ENCODE results near the gene KIF3A.
"Not testable (repeated sequence)": the region's sequence is repeated elsewhere in the genome, so short reads cannot be mapped to it uniquely, and the experiment has no call there.

Gene KIF3A

DNA sequence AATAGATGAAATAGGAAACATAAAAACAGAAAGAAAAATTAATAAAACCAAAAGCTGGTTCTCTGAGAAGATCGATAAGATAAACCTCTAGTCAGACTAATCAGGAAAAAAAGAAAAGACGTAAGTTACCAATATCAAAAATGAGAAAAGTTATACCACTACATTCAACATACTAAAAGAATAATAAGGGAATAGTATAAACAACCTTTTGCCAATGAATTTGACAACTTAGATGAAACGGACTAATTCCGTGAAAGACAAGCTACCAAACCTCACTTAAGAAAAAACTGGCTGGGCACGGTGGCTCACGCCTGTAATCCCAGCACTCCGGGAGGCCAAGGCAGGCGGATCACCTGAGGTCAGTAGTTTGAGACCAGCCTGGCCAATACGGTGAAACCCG lies 7.5 kb downstream of the KIF3A start:
- no peak for DNase-seq

DNA sequence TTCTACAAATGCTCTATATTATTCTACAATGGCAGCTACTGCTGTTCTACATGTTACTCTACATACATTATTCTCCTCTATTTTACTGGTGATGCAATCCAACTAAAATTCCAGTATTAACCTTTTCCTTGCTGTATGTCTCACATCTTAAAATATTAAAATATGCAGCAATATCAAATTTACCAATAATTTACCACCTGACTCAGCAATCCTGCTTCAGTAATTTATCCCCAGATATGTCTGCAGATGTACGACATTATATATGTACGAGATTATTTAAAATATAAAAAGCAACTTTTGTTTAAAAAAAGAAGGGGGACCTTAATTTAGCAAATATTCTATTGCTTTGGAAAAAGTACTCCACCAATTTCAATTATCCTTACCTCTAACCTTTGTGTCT lies 11.6 kb downstream of the KIF3A start:
- DNase-seq = no peak

DNA sequence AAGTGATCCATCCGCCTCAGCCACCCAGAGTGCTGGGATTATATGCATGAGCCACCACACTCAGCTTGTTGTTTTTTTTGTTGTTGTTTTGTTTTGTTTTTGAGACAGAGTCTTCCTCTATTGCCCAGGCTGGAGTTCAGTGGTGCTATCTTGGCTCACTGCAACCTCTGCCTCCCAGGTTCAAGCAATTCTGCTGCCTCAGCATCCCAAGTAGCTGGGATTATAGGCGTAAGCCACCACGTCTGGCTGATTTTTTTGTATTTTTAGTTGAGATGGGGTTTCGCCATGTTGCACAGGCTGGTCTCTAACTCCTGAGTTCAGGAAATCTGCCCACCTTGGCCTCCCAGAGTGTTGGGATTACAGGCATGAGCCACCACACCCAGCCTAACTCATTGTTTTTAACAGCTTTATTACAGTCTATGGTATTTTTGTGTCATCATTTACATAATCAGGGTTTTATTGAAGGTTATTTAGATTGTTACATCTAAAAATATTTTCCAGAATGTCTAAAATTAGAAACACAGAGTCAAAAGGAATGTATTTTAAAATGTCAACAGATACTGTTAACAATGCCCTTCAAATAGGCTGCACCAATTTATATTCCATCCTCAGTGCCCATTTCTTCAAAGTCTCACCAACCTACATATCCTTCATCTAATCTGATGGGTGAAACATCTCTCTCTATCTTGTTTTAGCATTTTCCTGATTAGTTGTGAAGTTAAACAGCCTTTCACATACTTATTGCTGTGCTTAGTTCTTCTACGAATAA lies 18.6 kb downstream of the KIF3A start:
- no peak for DNase-seq

DNA sequence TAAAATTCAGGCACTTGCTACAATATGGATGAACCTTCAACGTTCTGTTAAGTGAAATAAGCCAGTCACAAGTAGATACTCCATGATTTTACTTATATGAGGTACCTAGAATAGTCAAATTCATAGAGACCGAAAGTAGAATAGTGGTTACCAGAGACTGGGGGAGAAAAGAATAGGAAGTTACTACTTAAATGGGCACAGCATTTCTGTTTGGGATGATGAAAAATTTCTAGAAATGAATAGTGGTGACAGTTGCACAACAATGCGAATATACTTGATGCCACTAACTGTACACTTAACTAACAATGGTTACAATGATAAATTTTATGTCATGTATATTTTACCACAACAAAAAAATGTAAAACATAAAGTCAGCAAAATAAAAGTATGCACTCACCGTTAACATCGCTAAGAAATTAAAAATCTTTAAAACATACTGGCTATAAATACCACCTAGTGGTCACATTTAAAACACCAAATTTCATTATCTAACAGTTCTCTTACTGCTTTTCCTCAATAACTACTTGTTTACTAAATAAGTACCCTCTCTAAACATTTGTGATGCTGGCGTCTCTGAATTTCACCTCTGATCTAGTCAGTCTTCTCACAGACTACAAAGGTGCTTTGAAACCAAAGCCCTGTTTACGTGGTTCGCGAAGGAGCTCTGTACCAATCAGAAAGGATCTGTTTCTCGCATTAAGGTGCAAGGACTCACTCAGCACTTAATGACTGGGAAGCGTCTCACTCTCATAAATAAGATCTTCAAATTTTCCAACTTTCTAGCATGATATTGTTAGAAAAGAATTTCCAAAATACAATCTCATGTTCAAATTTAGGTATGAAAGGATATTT lies 22.7 kb downstream of the KIF3A start:
- DNase-seq = no peak

DNA sequence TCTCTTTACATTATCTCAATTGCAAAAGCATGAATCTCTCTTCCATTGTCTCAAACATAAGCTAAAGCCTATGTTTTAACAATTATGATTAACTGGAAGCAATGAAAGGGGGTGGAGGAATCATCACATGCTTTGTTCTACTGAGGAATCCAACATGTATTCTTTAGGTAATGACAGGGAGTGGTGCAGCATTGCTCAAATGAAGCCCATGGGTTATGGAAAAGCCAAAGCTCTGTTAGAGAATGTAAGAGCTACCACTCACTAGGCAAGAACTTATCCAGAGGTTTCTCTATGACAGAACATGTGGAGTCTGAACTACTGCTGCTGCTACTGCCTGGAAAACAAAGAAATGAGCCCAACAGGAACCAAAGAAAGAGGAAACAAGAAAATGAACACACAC lies 28.7 kb downstream of the KIF3A start:
- DNase-seq = no peak

DNA sequence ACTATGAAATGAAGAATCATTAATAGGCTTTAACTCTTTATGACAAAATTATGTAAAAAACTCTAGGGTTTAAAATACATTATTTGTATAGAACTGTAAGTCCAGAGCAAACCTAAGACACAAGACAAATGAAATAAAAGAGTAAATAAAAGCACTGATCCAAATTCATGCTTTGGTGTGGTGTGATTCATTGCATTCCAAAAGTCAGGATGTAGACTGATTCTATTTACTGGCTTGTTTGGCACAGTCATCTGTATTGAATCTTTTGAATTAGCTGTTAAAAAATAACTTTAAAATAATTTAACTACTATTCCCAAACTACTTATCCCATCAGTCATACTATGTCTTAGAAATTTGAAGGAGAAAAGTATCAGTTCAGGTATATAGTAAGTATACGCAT lies 32.5 kb downstream of the KIF3A start:
- no peak for DNase-seq

DNA sequence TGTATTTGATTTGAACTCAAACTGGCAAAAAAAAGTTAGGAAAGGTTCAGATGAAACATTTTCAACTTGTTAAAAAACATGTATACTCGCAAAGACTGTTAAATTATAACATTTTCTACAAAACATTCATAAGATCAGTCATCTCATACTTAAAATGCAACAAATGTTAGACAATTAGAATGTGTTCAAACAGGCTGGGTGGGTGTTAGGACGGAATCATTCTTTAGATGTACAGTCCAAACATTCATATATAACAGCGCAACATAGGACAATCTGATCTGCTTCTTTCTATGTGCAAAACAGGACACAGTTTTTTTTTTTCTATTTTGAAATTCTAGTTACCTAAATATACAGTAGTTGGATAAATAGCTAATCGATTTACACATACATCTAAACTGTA lies 41.4 kb downstream of the KIF3A start:
- DNase-seq = no peak

DNA sequence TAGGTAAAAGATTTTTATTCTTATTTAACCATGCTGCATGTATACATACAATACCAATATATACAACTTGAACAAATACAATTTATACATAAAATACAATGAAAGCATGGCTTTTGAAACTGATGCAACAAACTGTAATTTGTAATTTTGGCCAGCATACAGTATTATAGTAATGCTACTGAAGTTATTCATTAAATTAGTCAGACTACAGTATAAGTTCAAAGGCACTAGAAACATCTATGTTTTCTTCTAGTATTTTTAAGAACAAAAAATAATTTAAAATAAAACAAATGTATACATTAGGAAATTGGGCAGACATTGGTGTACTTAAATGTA lies 44.7 kb downstream of the KIF3A start:
- no peak for DNase-seq

DNA sequence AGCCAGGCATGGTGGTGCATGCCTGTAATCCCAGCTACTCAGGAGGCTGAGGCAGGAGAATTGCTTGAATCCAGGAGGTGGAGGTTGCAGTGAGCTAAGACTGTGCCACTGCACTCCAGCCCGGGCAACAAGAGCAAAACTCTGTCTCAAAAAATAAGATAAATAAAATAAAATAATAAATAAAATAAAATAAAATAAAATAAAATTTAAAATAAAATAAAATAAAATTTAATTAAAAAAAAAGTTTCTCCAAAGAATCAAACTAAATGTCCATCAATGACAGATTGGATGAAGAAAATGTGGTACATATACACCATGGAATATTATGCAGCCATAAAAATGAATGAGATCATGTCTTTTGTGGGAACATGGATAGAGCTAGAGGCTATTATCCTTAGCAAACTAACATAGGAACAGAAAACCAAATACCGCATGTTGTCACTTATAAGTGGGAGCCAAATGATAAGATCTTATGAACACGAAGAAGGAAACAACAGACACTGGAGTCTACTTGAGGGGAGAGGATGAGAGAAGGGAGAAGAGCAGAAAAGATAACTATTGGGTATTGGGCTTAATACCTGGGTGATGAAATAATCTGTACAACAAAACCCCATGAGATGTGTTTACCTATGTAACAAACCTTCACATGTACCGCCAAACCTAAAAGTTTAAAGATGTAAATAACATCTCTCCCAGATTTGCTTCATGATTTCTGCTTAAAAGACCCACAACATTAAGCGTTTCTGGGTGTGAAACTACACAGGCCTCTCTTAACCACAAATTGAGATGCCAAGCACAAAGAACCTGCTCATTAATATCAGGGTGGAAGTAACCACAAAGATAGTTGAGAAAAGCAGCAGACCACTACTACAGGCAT lies 45.4 kb downstream of the KIF3A start:
- DNase-seq = not testable (repeated sequence)

DNA sequence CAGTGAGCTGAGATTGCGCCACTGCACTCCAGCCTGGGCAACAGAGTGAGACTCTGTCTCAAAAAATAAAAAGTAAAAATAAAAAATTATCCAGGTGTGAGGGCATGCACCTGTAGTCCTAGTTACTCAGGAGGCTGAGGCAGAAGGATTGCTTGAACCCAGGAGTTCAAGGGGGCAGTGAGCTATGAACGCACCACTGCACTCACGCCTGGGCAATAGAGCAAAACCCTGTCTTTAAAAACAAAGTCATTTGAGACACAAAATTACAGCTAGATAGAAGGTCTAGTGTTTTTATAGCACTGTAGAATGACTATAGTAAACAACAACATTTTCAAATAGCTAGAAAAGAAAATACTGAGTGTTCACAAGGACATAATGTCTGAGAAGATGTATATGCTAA lies 47.2 kb downstream of the KIF3A start:
- no peak for DNase-seq

DNA sequence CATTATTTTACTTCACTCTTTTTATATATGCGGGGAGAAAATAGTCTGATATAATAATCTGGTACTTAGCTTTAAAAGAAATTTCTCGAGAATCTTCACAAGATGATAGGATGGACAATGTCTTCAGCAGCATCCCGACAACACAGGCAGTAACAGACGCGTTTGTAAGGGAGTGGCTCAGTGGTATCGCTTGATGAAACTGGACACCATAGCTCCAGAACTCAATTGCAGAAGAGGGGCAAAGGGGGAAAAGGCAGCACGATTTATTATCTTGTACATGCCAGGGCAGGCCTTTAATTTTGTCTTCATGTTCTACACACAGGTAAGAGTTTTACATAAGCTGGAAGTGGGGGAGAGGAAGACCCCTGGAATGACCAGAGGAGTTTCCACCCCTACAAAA lies 47.8 kb downstream of the KIF3A start:
- no peak for DNase-seq

DNA sequence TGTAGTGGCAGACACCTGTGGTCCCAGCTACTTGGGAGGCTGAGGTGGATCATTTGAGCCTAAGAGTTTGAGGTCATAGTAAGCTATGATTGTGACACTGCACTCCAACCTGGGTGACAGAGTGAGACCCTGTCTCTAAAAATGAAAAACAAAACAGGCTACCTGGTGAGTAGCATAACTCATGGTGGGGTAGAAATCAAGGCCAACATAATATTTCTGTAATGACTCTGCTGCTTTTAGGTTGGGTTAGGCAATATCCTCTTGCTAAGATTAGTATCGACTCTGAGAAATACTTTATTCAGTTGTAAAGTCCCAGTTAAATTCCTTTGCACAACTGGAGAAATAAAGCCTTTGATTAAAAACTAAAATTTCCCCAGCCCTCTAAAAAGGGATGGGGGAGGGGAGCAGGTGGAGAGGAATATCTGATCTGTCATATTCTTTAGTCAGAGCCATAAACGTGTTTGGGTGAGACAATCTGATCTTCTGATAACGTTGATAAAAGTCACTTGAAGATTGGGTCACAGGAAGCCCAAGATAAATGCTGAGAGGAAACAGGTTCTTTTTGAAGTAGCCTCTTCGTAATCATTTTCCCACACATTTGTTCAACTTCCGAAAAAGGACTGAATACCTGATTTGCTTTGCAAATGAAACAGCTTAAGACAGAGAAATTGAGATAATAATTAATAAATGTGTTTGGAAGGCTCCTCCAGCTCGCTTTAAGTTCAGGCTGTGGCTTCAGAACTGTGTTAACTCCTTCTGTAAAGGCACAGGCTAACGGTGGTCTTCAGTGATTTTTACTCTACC lies 48.6 kb downstream of the KIF3A start:
- DNase-seq = no peak

DNA sequence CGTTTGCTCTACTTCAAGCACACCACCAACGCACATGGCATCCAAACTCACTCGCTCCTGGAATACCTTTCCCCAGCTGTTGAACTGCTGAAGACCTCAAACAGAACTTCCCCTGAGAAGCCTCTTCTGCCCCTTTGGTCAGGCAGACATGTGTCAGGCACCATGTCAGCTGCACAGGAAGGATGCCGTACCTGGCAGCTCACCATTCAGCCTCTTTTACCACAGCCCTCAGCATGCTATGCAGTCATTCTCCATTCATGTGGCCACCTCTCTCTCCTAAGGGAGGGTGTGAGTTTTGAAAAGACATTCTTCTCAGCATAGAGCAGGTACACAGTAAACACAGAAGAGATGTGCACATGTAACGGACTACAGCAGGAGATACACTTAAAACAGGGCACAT lies 49.4 kb downstream of the KIF3A start:
- no peak for DNase-seq

DNA sequence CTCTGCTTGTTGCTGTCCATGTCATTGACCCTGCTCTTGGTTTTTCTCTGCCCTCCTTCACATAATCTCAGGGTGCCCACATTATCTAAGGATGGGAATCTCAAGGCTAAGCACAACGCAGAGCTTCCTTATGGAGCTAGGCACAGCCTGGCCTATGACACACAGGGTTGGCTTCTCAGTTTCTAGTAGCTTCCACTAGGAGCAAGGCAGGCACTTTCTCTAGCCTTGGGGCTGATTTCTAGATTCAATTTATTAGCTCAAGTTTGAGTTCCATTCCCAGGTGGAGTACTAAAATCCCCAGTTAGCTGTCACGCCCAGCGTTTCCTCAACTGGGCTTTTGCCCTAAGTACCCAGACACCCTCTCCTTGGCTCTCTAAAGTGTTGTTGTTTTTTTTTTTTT lies 51.2 kb downstream of the KIF3A start:
- DNase-seq = no peak

DNA sequence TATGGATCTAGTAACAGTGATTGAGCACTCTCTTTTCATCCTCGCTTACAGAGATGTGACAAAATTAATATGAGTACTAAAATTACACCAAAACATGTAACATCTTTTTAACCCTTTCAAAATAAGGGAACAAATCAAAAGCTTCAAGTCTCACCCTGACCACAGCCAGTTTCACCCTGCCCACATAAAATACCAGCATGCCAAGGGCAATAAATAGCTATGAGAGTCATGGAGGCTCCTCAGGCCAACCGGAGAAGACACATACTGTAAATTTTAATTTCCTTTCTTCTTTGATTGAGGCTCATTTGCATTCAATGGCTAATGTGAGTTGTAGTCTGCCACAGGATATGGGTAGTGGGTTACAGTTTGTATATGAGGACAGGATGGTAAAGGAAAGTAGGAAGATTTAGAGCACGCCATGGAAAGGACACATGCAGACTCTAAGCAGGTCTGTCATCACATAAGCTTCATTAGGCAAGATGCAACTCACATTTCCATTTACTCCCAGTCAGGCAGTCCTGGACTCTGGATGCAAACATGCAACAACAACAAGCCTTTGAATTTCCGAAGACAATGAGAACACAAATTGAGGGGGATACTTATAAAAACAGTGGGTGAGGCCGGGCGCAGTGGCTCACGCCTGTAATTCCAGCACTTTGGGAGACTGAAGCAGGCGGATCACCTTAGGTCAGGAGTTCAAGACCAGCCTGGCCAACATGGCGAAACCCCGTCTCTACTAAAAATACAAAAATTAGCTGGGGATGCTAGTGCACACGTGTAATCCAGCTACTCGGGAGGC lies 52.2 kb downstream of the KIF3A start:
- DNase-seq = no peak

DNA sequence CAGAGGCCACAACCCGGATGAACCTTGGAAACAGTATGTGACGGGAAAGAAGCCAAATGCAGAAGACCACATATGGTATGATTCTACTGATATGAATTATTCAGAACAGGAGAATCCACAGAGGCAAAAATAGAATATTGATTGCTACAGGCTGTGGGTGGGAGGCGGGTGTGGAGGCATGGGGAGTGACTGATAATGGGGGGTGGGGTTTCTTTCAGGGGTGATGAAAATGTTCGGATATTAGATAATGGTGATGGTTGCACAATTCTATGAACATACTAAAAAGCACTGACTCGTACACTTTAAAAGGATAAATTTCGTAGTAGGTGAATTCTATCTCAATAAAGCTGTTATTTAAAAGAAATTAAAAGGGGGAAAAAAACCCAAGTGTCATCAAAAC lies 52.9 kb downstream of the KIF3A start:
- no peak for DNase-seq

DNA sequence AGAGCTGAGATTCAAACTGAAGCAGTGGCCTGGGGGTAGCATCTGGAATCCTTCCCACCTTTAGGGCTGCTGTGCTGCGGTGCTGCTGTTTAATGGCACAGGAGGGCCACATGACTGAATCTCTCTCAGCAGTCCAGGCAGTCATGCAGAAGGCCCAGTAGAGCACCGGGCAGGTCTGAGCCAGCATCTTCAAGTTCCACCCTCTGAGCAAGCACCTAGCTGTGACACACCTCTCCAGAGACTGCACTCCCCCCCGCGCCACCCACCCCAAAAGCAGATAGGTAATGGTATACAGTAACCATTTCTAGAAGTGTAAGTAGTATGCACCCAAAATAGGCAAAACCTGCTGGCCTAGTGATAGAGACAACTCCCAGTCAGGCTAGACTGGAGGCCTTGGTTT lies 55.4 kb downstream of the KIF3A start:
- no peak for DNase-seq

DNA sequence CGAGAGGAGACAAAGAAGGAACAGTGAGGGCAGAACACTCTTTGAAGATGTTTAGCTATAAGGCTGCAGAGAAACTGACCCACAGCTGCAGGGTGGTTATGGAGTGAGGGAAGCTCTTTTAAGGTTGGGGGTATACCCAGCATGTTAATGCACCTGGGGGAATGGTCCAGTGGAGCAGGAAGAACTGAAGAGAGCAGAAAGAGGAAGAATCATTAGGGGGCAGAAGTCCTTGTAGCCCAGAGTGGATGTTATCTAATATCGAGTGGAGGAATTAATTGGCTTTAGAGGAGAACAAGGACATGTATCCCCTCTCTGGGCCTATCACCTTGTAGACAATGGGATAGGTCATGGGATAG lies 55.9 kb downstream of the KIF3A start:
- no peak for DNase-seq

DNA sequence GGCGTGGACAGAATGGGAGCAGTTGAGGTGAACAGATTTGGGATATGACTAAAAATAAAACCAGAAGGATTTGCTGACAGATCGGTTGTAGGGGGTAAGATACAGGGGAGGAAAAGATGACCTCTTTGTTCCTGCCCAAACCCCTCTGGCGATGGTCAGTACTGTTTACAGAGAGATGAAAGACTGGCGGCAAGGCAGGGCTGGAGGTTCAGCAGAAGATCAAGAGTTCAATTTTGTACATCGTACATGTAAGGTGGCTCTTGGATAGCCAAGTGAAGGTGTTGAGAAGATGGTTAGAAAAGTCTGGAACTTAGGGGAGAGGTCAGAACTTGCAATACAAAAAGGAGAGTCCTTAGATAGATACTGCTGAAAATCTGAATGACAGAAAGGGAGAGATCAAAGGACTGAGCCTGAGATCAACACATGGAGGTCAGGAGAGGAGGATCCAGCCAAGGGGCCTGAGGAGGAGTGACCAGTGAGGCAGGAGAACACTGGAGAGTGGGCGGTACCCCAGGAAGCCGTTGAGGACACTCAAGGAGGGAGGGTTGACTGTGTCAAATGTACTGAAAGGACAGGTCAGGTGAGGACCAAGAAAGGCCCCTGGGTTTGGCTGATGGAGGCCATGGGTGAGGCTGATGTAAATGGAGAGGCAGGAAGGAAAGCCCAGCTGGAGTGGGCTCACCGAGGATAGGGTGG lies 56.4 kb downstream of the KIF3A start:
- no peak for DNase-seq
